Mesenteric fat pad (tissue), 1 donor: ENCODE data around the gene PRR12. TPM values are rescaled to one million over a fixed set of nuclear protein-coding genes. Genes with fewer than 3 reads are reported as not detected.
A peak's percentile ranks its signal among the peaks of the same experiment; 100 is the strongest.
"Not testable (repeated sequence)": the region's sequence is repeated elsewhere in the genome, so short reads cannot be mapped to it uniquely, and the experiment has no call there.

Experiments
- DNase-seq: peaks from one replicate; pipeline ENCODE4 v3.0.0-alpha.2; 2020; ENCODE audit warnings: low spot score
- total RNA-seq: library from RNA; stranded (reverse); fragmentation: NEBNext Ultra II Directional; extraction: Animal tissue kit (Norgen Biotek cat#: 25700); gene quantifications from one replicate; pipeline ENCODE4 v1.2.1, GENCODE V29; 2021
- donor health status: DM: yes; HTN: yes; CAD: no.

The PRR12 gene
- total RNA-seq, 1 donor from 2014 or later, result 22.3 TPM

DNA sequence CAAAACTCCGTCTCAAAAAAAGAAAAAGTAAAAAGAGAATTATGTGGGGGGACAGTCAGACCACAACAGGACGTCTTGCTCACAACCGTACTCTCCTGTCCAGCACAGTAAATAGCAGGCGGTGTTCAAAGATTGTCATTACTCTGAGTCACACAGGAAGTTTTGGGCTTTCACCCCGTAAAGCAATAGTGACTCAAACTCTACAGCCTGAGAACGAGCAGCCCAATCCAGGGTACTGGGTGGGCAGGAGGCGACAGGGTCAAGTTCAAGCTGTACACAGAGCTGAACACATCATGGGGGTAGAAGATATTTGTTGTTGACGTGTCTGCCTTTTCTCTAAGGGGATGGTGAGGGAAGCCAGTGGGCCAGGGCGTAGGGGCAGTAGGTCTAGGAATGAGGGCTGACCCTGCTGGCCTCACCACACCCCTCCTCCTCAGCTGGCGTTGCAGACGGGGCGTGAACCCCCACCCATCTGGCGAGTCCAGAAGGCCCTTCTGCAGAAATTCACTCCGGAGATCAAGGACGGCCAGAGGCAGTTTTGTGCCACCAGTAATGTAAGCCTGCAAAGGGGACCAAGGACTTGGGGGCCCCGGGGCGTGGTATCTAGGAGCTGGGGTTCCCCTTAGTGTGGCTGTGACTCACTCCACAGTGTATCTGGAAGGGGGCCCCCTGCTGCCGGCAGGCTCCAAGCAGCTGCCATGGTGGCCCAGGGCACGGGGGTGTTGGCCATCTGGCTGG, 23.3 kb downstream of the PRR12 start:
- DNase-seq, result no peak

DNA sequence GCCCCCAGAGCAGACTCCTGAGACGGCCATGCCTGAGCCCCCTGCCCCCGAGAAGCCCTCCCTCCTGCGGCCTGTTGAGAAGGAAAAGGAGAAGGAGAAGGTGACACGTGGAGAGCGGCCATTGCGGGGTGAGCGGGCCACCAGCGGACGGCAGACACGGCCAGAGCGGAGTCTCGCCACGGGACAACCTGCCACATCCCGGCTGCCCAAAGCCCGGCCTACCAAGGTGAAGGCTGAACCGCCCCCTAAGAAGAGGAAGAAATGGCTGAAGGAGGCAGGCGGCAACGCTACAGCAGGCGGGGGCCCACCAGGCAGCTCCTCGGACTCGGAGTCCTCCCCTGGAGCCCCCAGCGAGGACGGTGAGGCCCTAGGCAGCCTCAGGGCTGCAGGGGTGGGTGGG, 24.9 kb downstream of the PRR12 start:
- no peak for DNase-seq

GRCh38 chr19:49616532-49616931, 25.6 kb downstream of the PRR12 start:
- no peak for DNase-seq

DNA sequence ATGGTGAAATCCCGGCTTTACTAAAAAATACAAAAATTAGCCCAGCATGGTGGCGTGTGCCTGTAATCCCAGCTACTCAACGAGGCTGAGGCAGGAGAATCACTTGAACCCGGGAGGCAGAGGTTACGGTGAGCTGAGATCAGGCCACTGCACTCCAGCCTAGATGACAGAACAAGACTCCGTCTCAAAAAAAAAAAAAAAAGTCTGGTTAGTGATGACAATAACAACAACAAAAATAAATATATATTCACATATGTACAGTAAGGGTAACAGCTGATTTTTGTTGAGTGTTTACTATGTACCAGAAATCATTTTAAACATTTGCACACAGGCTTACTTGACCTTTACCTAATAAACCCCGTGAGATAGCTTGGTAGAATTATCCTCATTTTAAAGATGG, 26.0 kb downstream of the PRR12 start:
- no peak for DNase-seq

GRCh38 chr19:49617860-49618259, 26.9 kb downstream of the PRR12 start:
- DNase-seq, result not testable (repeated sequence)

GRCh38 chr19:49624967-49625910, 34.3 kb downstream of the PRR12 start:
- no peak for DNase-seq

- DNase-seq, result no peak
Measured at GRCh38 chr19:49626226-49626625, 35.2 kb downstream of the PRR12 start.

- DNase-seq, result no peak
Measured at GRCh38 chr19:49629659-49630058, 38.7 kb downstream of the PRR12 start.

GRCh38 chr19:49631014-49631588, 40.1 kb downstream of the PRR12 start:
- no peak for DNase-seq

DNA sequence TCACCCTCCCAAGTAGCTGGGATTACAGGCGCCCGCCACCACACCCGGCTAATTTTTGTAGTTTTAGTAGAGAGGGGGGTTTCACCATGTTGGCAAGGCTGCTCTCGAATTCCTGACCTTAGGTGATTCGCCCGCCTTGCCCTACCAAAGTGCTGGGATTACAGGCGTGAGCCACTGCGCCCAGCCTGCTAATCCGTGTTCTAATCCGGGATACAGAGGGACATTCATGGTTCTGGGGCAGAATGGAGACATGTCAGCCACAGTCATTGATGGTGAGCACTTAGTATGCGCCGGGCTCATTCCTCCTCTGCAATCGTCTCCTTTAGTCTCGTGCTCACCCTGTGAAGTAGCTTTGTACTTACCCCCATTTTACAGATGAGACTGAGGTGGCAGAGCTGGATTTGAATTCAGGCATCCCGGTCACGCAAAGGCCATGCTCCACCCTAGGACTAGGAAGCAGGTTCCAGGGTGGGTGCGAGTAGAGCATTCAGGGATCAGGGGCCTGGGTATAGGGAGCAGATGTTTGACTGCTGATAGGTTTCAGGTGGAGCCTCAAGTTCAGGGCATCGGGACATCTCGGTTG, 40.7 kb downstream of the PRR12 start:
- no peak for DNase-seq

DNA sequence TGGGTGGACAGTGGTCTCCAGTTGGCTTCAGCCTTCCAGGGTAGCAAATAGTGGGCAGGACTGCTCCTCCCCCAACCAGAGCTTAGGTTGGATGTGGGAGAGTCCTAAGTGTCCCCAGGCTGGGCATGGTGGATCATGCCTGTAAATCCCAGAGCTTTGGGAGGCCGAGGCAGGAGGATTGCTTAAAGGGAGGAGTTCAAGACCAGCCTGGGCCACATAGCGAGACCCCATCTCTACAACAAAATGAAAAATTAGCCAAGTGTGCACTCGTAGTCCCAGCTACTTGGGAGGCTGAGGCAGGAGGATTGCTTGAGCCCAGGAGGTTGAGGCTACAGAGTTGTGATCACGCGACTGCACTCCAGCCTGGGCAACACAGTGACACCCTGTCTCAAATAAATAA, 41.6 kb downstream of the PRR12 start:
- no peak for DNase-seq

- not testable (repeated sequence) for DNase-seq
Measured at GRCh38 chr19:49633273-49633672, 42.3 kb downstream of the PRR12 start.

- DNase-seq, result no peak
Measured at GRCh38 chr19:49635530-49636232, 44.7 kb downstream of the PRR12 start.

DNA sequence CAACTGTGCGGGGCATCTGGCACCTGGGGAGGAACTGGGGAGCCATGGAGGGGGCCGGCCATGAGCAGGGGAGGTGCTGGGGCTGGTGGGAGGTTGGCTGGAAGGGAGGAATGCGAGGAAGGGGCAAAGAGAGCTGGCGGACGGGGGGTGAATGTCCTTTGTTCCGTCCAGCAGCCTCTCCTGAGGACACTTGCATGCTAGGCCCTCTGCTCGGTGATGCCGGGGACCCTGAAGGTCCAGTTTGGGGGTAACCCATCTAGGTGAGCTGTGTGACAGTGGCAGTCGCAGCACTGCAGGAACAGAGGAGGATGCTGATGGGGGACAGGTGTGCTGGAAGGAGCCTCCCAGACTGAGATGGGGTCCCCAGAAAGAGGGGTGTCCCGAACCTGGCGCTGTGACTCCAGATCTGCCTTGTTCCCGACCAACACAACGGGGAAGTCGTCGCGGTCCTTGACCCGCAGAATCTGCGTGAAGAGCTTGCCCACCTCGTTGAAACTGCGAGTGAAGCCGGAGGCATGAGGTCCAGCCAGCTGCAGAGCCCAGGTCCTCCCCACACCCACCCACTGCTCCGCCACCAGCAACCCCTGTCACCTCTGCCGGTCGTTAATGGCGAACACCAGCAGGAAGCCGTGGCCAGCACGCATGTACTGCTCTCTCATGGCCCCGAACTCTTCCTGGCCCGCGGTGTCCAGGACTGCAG, 45.4 kb downstream of the PRR12 start:
- DNase-seq, result no peak

- peak; percentile 93 for DNase-seq
Measured at GRCh38 chr19:49637821-49638738, 47.1 kb downstream of the PRR12 start.

DNA sequence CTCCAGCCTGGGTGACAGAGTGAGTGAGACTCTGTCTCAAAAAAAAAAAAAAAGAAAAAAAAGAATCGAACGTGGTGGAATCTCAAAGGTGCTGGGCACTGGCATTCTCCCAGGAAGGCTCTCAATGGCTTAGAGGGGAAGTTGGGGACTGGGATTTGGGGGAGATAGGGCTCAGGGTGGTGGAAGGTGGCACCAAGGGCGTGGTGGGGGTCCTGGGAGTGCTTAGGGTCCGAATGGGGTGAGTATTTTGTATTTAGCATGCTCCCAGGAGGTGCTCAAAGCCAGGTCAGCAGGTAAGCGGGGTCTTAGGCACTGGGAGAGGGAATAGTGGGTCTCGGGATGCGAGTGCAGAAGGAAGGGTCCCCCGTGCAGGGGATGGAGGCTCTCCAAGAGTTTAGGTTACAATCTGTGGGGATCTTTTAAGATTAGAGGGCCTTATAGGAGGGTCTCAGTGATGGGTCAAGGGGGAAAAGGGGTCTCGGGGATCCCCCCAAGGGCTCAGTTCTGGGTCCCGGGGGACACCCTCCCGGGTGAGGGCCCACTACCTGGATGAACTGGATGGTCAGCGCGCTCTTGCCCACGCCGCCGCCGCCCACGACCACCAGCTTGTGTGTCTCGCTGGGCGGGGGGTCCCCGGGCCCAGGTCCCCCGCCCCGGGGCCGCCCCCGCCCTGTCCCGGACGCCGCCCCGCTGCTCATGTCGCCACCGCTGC, 48.6 kb downstream of the PRR12 start:
- no peak for DNase-seq

GRCh38 chr19:49640113-49640898, 49.3 kb downstream of the PRR12 start, which contains the start of gene RRAS:
RRAS (minus strand) TSS chr19:49640143; CDS start chr19:49640098, 45 bp downstream.
- DNase-seq, result peak; percentile 99
